GM21619 (cell line): ENCODE results near the gene DRD2.

Experiments used
- ATAC-seq: cut with Tn5 transposase; IDR thresholded peaks from one replicate; pipeline ENCODE4 v1.9.1; 2021; ENCODE audit not compliant: unreplicated experiment

The DRD2 gene

DNA sequence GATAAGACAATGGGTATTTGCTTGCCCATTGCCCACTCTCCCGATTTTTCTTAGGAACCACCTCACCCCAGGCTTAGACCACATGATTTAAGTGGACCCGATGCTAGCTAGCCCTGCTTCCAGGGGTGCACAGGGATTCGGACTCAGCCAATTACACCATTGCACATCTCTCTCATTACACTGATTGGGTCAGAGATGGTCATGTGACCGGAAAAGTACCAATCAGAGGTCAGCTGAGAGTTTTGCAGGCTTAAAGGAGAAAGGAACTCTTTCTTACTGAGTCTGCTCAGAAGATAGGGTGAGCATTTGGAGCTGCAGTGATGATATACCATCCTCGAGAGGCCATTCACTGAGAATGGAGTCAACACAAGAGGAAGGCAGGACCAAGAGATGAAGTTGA, 99.8 kb downstream of the DRD2 start:
- ATAC-seq = no peak

DNA sequence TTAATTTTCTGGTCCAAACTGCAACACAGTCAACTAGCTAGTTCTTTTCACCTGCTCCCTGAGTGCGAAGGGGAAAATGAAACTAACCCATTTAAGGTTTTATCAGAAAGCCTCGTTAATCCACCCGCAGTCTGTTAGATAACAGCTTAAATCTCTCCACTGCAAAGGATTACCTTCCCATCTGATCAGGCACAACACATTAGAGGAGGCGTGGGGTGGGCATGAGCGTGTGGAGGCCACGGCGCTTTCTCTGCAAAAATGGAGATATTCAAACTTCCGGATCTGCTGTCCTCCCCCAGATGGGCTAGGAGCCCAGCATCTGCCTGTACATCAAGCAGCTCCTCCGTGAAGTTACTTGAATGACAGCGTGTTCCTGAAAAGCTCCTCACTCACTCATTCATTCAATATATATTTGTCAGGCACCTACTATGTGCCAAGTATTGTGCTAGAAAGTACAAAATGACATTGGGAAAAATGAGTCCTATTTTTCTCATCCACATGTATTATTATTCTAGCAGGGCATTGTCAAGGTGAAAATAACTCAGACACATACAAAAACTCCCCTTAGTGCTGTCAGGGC, 101.1 kb downstream of the DRD2 start:
- no peak for ATAC-seq

DNA sequence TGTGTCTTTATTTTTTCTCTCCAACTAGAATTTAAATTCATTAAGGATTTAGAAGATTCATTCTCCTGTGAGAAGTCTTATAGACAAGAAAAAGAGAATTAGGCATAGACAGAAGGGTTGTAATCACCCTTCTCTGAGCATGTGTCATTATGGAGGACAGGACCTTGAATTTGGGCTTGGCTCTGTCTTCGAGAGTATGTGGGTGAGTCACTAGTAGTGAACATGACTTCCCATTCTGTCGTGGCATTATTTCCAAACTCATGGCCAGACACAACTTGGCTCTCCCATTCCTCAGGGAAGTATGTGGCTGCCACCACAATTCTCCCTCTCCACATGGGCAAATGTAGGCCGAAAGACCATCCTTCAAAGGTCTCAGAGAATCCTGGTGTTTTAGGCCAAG, 101.9 kb downstream of the DRD2 start:
- ATAC-seq = no peak

DNA sequence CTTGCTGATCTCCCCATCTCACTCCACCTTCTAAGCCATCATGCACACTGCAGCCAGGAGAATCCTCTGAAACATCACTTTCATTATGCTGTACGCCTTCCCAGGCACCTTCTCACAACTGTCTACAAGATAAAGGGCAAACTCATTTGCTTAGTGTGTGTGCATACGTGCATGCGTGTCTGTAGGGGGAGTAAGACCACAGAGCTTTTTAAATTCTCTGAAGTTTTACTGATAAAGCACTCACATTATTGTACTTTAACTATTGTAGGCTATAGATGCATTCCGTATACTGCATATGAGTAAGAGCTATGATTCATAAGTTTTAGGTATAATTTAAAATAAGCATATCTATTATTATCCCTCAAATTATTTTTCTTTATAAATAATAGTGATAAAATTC, 102.9 kb downstream of the DRD2 start:
- no peak for ATAC-seq

DNA sequence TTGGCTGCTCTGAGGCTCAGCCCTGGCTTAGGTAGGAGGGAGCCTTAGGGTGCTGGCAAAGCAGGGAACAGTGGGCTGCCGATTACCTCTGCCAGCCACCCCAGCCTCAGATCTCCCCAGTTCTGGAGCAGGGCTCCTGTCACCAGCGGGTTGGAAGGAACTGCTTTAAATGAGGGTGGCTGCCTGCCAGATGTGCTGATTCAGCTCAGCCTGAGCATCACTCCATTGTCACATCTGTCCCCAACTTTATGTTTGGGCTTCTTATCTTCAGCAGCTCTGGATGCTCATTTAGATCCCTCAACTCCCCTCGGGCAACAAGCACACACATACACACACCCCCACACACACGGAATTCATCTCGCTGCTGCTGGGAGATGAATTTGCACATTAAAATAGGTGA, 104.6 kb downstream of the DRD2 start:
- no peak for ATAC-seq

DNA sequence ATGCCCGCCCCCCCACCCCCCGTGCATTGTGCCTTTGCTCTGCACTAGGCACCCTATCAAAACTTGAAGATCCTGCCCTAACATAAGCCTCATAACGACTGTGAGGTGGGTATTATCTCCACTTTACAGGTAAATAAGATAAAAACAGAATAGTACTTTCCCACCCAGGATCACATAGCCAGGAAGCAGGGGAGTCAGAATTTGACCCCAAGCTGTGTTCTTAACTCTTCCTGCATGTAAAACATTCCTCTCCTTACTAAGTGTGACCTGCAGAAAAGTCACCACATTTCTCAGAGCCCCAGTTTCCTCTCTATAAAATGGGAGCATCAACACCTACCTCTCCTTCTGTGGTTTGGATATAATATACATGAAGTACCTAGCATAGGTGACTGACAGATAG, 105.8 kb downstream of the DRD2 start:
- ATAC-seq = no peak

DNA sequence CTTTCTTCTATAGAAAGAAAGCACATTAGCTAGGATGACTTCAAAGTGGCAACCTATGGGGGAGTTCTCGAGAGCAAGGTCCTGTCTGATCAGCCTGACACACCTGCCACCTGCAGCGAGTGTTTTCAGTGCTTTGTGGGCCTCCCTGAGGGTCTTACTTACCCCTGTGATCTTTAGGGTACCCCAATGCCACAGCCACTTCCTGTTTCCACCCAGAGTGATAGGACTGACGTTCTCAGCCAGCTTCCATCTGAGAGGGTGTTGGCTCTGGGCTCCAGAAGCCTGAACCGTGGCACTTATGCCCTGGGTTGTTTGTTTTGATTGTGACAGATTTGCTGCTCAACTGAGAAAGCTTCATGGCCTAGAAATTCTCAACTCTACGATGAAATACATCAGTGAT, 109.3 kb downstream of the DRD2 start:
- no peak for ATAC-seq

DNA sequence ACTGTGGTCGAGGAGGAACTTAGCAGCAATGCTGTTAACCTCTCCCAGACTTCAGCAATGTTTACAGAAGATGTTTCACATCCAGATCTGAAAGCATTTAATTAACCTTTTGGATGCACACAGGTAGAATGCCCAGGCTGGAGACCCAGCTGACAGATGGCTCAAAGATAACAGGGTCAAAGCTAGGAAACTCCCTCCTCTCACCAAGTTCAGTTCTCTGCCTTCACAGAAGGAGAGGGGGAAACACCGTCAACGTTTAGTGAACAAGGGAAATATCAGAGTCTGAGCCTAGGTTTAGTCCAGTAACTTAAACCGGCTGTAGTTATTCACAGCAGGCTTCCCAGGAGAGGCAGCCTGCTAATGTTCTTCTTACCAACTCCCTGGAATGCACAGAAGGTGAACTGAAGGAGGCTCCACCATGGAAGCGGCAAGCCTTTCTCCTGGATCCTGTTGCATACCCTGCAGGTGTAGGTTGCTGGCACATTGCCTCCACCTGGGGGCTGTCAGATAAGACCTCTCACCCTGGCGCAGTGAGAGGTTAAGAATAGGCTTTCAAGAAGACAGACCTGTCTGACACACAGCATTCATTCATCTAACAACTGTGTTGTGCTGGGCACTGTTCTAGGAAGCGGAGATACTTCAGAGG, 111.1 kb downstream of the DRD2 start:
- ATAC-seq = no peak

DNA sequence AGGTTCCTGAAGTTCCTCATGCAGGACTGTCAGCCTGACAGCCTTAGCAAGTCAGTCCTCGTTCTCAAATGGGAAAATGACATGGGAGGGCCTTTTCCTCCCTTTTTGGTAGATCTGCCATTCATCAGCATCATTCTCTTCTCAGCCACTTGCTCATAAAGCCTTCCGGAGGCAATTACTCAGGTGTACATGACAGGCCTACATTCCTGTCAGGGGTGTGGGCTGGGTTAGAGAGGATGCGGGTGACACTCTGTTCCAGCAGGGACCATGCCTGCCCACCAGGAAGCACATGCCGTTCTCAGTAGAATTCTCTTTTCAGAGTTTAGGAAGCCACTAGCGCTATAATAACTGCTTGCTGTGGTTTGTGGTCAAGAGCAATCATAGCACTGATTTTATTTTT, 111.8 kb downstream of the DRD2 start:
- no peak for ATAC-seq
